CD14-positive monocyte (primary cell): ENCODE measurements around the gene SLC44A4. TPM values are rescaled to one million over a fixed set of nuclear protein-coding genes. Genes with fewer than 3 reads are reported as not detected.

Source experiments
- DNase-seq, 3 donors: peaks; one replicate each; pipeline ENCODE4 v3.0.0-alpha.2; 2011 to 2022
- H2AFZ ChIP-seq: 2 replicates; pipeline ENCODE4 v1.6.0; 2012; ENCODE audit warnings: mild to moderate bottlenecking, low read depth, low read length, inconsistent platforms; ENCODE audit not compliant: insufficient read depth, poor library complexity, severe bottlenecking
- H3K27ac ChIP-seq, 2 donors: 1 replicate in 1 of 2; 2 replicates in 1 of 2; pipeline ENCODE4 v1.5.1; 2012 to 2013; ENCODE audit warnings: low read length in 2 of 2, control low read depth in 1 of 2, inconsistent platforms in 1 of 2, low read depth in 1 of 2, mild to moderate bottlenecking in 1 of 2
- H3K27me3 ChIP-seq, 2 donors: one replicate each; pipeline versions ENCODE4 v1.6.0 to v1.6.1; 2011 to 2013; ENCODE audit warnings: low read length in 2 of 2; ENCODE audit not compliant: control insufficient read depth in 2 of 2, insufficient read depth in 2 of 2
- H3K36me3 ChIP-seq, 2 donors: replicated peaks in 1 of 2; 1 replicate in 1 of 2; 2 replicates in 1 of 2; pipeline versions ENCODE4 v1.5.1 to v1.6.1; 2012 to 2013; ENCODE audit warnings: low read length in 2 of 2, control low read depth in 1 of 2, inconsistent platforms in 1 of 2, mild to moderate bottlenecking in 1 of 2; ENCODE audit not compliant: insufficient read depth in 2 of 2, control insufficient read depth in 1 of 2
- H3K4me1 ChIP-seq, 2 donors: 1 replicate in 1 of 2; 2 replicates in 1 of 2; pipeline versions ENCODE4 v1.5.1 to v1.6.1; 2012 to 2013; ENCODE audit warnings: low read length in 2 of 2, control low read depth in 1 of 2, inconsistent platforms in 1 of 2, mild to moderate bottlenecking in 1 of 2, moderate library complexity in 1 of 2; ENCODE audit not compliant: insufficient read depth in 2 of 2, control insufficient read depth in 1 of 2
- H3K4me2 ChIP-seq: replicated peaks from 2 replicates; pipeline ENCODE3; 2012; ENCODE audit warnings: low read length, moderate library complexity, mild to moderate bottlenecking; ENCODE audit not compliant: poor library complexity, severe bottlenecking; ENCODE audit errors: extremely low read depth
- H3K4me3 ChIP-seq, 3 experiments: fragments of 200-600 bp in 1 of 3; sonication (generic) in 1 of 3; replicated peaks in 1 of 3; 1 replicate in 2 of 3; 2 replicates in 1 of 3; pipeline ENCODE4 v1.5.1; 2011 to 2013; ENCODE audit warnings: low read length in 3 of 3, mild to moderate bottlenecking in 3 of 3, control low read depth in 2 of 3, low read depth in 2 of 3, inconsistent platforms in 1 of 3, moderate library complexity in 1 of 3
- H3K79me2 ChIP-seq: 2 replicates; pipeline ENCODE4 v1.6.0; 2012; ENCODE audit warnings: mild to moderate bottlenecking, control low read depth, inconsistent platforms, low read length, moderate library complexity; ENCODE audit not compliant: insufficient read depth
- H3K9ac ChIP-seq: 2 replicates; pipeline ENCODE4 v1.6.0; 2017; ENCODE audit warnings: low read length, mild to moderate bottlenecking; ENCODE audit not compliant: insufficient read depth, poor library complexity, severe bottlenecking
- H3K9me3 ChIP-seq, 2 donors: replicated peaks in 1 of 2; 1 replicate in 1 of 2; 2 replicates in 1 of 2; pipeline versions ENCODE4 v1.5.1 to v1.6.1; 2012 to 2013; ENCODE audit warnings: low read length in 2 of 2, control low read depth in 1 of 2; ENCODE audit not compliant: control insufficient read depth in 1 of 2, insufficient read depth in 1 of 2
- H4K20me1 ChIP-seq: 2 replicates; pipeline ENCODE4 v1.6.0; 2012; ENCODE audit warnings: mild to moderate bottlenecking, low read length, control low read depth, moderate library complexity; ENCODE audit not compliant: insufficient read depth
- H3K27ac Mint-ChIP-seq, 7 donors: one replicate each; pipeline ENCODE4 v1.8.0; 2020; ENCODE audit warnings: mild to moderate bottlenecking in 7 of 7, mixed read lengths in 7 of 7, moderate library complexity in 6 of 7, inconsistent platforms in 2 of 7
- H3K27me3 Mint-ChIP-seq, 3 donors: one replicate each; pipeline ENCODE4 v1.8.0; 2021 to 2022; ENCODE audit warnings: low read depth in 3 of 3, mild to moderate bottlenecking in 3 of 3, mixed read lengths in 3 of 3, moderate library complexity in 3 of 3, inconsistent platforms in 1 of 3
- H3K36me3 Mint-ChIP-seq, 2 donors: one replicate each; pipeline ENCODE4 v1.8.0; 2020; ENCODE audit warnings: mixed read lengths in 2 of 2, inconsistent platforms in 1 of 2, mild to moderate bottlenecking in 1 of 2
- H3K4me1 Mint-ChIP-seq: one replicate; pipeline ENCODE4 v1.8.0; 2020; ENCODE audit warnings: mild to moderate bottlenecking, mixed read lengths
- H3K4me3 Mint-ChIP-seq, 2 donors: one replicate each; pipeline ENCODE4 v1.8.0; 2020; ENCODE audit warnings: mild to moderate bottlenecking in 2 of 2, mixed read lengths in 2 of 2, moderate library complexity in 1 of 2
- H3K9me3 Mint-ChIP-seq, 7 donors: one replicate each; pipeline ENCODE4 v1.8.0; 2020 to 2022; ENCODE audit warnings: mixed read lengths in 7 of 7, mild to moderate bottlenecking in 6 of 7, moderate library complexity in 6 of 7, inconsistent platforms in 2 of 7
- CTCF ChIP-seq: fragments of 200-600 bp; IDR thresholded peaks from one replicate; pipeline ENCODE4 v1.8.0; 2022; ENCODE audit warnings: antibody characterized with exemption, mild to moderate bottlenecking
- WGBS: methylation state at CpG from one replicate; pipeline ENCODE4 v1.1.5; 2013; ENCODE audit warnings: missing lambda C conversion rate; ENCODE audit not compliant: insufficient coverage; 5-methylcytosine and 5-hydroxymethylcytosine counted together
- intact Hi-C, 2 donors: fragments of 100-400 bp; cut with micrococcal nuclease; formaldehyde crosslinking; loops; one replicate each; pipeline versions ENCODE4 v1.15.0 to v1.15.1; 2023
- polyA plus RNA-seq, 3 donors: library from polyadenylated mRNA; depleted of rRNA in 1 of 3; unstranded in 2 of 3; stranded (reverse) in 1 of 3; fragments of 300-500 nt in 2 of 3; fragments of >200 nt in 1 of 3; fragmentation: Illumina TruSeq in 2 of 3; gene quantifications; 1 replicate in 2 of 3; 2 replicates in 1 of 3; pipeline ENCODE4 v1.2.3, GENCODE V29; 2012 to 2021

The SLC44A4 gene
- polyA plus RNA-seq, 3 donors, result 0.09 TPM; not detected in 2

- Histone ChIP-seq H3K4me2 (no peak overlapping the region), H3K9me3 (no peaks in the 10 kb centered on the region), H3K36me3 (peaks cover 35 to 37% of the 10 kb centered on the region in 2 donors), H3K4me1 (no peaks in the 10 kb centered on the region), H3K27me3 (no peaks in the 10 kb centered on the region), H4K20me1 (no peaks in the 10 kb centered on the region), H3K79me2 (no peaks in the 10 kb centered on the region), H3K4me3 (no peak overlapping the region), H2AFZ (no peak overlapping the region), H3K9ac (no peak overlapping the region), H3K27ac (no peak overlapping the region)
- intact Hi-C loops, result no loop called here
- Mint-ChIP-seq H3K9me3 (peaks cover 0 to 1% (median 0%) of the 10 kb centered on the region in 7 donors), H3K27me3 (peaks cover 5 to 7% (median 7%) of the 10 kb centered on the region in 3 donors), H3K4me1 (no peaks in the 10 kb centered on the region), H3K27ac (peak overlapping the region in 1 of 7 donors; percentile 27), H3K36me3 (peaks cover 37 to 43% of the 10 kb centered on the region in 2 donors), H3K4me3 (no peak overlapping the region)
- no peak for TF ChIP-seq CTCF
- 89% methylated on average over 3 of the region's 3 CpGs for WGBS
- peak in 1 of 3 donors; percentile 5 for DNase-seq
Measured at GRCh38 chr6:31878222-31878621, 575 bp downstream of the SLC44A4 start.

- Histone ChIP-seq H4K20me1 (no peaks in the 10 kb centered on the region), H3K27ac (no peak overlapping the region), H3K9me3 (no peaks in the 10 kb centered on the region), H3K27me3 (no peaks in the 10 kb centered on the region), H3K36me3 (peaks cover 30 to 32% of the 10 kb centered on the region in 2 donors), H3K9ac (no peak overlapping the region), H3K4me2 (no peak overlapping the region), H3K4me1 (no peaks in the 10 kb centered on the region), H3K4me3 (no peak overlapping the region), H3K79me2 (no peaks in the 10 kb centered on the region), H2AFZ (no peak overlapping the region)
- peak in 1 of 3 donors; percentile 2 for DNase-seq
- Mint-ChIP-seq H3K9me3 (peaks cover 0 to 1% (median 0%) of the 10 kb centered on the region in 7 donors), H3K27me3 (peaks cover 5 to 7% (median 7%) of the 10 kb centered on the region in 3 donors), H3K4me3 (no peak overlapping the region), H3K4me1 (no peaks in the 10 kb centered on the region), H3K27ac (peak overlapping the region in 1 of 7 donors; percentile 26), H3K36me3 (peaks cover 31 to 38% of the 10 kb centered on the region in 2 donors)
- 87% methylated on average over 10 of the region's 10 CpGs for WGBS
- intact Hi-C loops, result no loop called here
- no peak for TF ChIP-seq CTCF
Measured at GRCh38 chr6:31877651-31878161, 1.1 kb downstream of the SLC44A4 start.
